Measurements from ENCODE around the gene GLRX5.

DNA sequence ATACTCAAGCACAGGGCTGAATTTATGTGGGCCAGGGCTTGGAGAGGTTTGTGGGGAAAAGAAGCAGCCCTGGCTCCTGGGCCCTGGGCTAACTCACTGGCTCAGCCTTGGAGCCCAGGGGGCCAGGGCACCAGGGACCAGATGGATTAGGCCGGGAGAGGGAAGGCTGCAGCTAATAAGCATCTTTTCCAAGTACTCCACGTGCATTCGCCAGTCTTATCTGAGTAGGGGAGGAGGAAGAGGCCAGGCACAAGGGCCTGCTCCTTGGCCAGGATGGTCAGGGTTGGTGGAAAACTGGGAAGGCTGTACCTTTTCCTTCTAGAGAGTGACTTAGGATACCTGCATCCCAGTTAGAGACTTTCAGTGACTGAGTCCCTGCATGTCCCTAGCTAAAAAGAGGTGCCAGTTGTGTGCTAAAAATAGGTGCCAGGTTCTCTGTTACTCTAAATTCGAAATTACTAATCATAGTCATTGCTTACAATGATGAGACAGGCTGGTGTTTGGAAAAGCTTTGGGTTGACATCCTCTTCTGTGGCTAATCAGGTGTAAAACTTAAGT is 1.3 kb downstream of the GLRX5 start:
- no peak for TF ChIP-seq CTCF (IDR thresholded peaks at IDR 0.05)
- no peak for TF ChIP-seq POLR2A (IDR thresholded peaks at IDR 0.05)
